Kidney (tissue), 14 donors: Measurements from ENCODE around the gene HERC4. TPM values are rescaled to one million over a fixed set of nuclear protein-coding genes. Genes with fewer than 3 reads are reported as not detected.
A peak's percentile ranks its signal among the peaks of the same experiment; 100 is the strongest.

Source experiments
- DNase-seq, 5 donors: peaks; one replicate each; pipeline ENCODE4 v3.0.0-alpha.2; 2013 to 2020
- FAIRE-seq: peaks from 2 replicates; lab custom pipeline; 2012; peaks lifted over from hg19 to GRCh38; lab: Jason Lieb, UNC
- H3K27ac ChIP-seq, 2 donors: one replicate each; pipeline ENCODE4 v1.7.0; 2013; ENCODE audit warnings: low read depth in 2 of 2, low read length in 2 of 2, inconsistent platforms in 1 of 2
- H3K27me3 ChIP-seq: one replicate; pipeline ENCODE4 v1.7.1; 2013; ENCODE audit warnings: low read length, inconsistent platforms; ENCODE audit not compliant: control insufficient read depth, insufficient read depth
- H3K36me3 ChIP-seq, 3 donors: one replicate each; pipeline versions ENCODE4 v1.7.0 to v1.7.1; 2013; ENCODE audit warnings: low read length in 3 of 3, control low read depth in 1 of 3, inconsistent platforms in 1 of 3; ENCODE audit not compliant: insufficient read depth in 3 of 3, control insufficient read depth in 2 of 3
- H3K4me1 ChIP-seq, 3 donors: one replicate each; pipeline versions ENCODE4 v1.7.0 to v1.7.1; 2013; ENCODE audit warnings: low read length in 3 of 3, inconsistent platforms in 1 of 3, low read depth in 1 of 3; ENCODE audit not compliant: control insufficient read depth in 2 of 3, insufficient read depth in 2 of 3
- H3K4me3 ChIP-seq, 3 donors: one replicate each; pipeline versions ENCODE4 v1.7.0 to v1.8.1; 2013; ENCODE audit warnings: low read length in 3 of 3, control low read depth in 1 of 3, inconsistent platforms in 1 of 3
- H3K9ac ChIP-seq, 3 donors: one replicate each; pipeline versions ENCODE4 v1.7.0 to v1.7.1; 2013; ENCODE audit warnings: low read length in 3 of 3, control low read depth in 1 of 3, inconsistent platforms in 1 of 3
- H3K9me3 ChIP-seq, 3 donors: one replicate each; pipeline versions ENCODE4 v1.7.0 to v1.7.1; 2013; ENCODE audit warnings: low read length in 3 of 3, control low read depth in 1 of 3, inconsistent platforms in 1 of 3; ENCODE audit not compliant: control insufficient read depth in 2 of 3, insufficient read depth in 1 of 3
- CTCF ChIP-seq: IDR thresholded peaks from 3 replicates; pipeline ENCODE4 v1.5.1; 2012; ENCODE audit warnings: mild to moderate bottlenecking, moderate library complexity, borderline replicate concordance; ENCODE audit not compliant: insufficient read depth; ENCODE audit errors: extremely low read depth
- intact Hi-C: fragments of 100-400 bp; cut with DNase I; formaldehyde crosslinking; loops from one replicate; pipeline ENCODE4 v1.11.1; 2022
- polyA plus RNA-seq: library from polyadenylated mRNA; stranded (reverse); fragments of 350-450 nt; fragmentation: Illumina TruSeq; extraction: RNeasy Lipid Tissue Mini Kit (QIAGEN cat#74804); gene quantifications from one replicate; pipeline ENCODE4 v1.2.3, GENCODE V29; 2014; ENCODE audit warnings: low read depth, low replicate concordance; ENCODE audit not compliant: insufficient read depth
- total RNA-seq: library from RNA; stranded (reverse); fragmentation: NEBNext Ultra II Directional; extraction: Animal tissue kit (Norgen Biotek cat#: 25700); gene quantifications from one replicate; pipeline ENCODE4 v1.2.1, GENCODE V29; 2021
- donor health status: control.
- donor health status: control.
- donor health status: control.
- donor health status: control.
- donor health status: control.
- donor health status: DM: yes; HTN: yes; CAD: no.
- donor health status: Normal renal cell carcinoma (clear cell type).

HERC4 gene
- total and polyA plus RNA-seq, 2 donors from 2014 or later, result 13.3 to 47.1 TPM

GRCh38 chr10:68090586-68090985, 15.5 kb upstream of the HERC4 start:
- no peaks in the 10 kb centered on the region for H3K27me3 ChIP-seq
- H3K4me1 ChIP-seq, result no peaks in the 10 kb centered on the region
- no peaks in the 10 kb centered on the region for H3K36me3 ChIP-seq
- H3K4me3 ChIP-seq, result no peak overlapping the region
- FAIRE-seq, result no peak
- H3K27ac ChIP-seq, result no peak overlapping the region
- no peak for TF ChIP-seq CTCF
- no peak overlapping the region for H3K9ac ChIP-seq
- DNase-seq, result no peak
- no peaks in the 10 kb centered on the region for H3K9me3 ChIP-seq
- intact Hi-C loops, result no loop called here

DNA sequence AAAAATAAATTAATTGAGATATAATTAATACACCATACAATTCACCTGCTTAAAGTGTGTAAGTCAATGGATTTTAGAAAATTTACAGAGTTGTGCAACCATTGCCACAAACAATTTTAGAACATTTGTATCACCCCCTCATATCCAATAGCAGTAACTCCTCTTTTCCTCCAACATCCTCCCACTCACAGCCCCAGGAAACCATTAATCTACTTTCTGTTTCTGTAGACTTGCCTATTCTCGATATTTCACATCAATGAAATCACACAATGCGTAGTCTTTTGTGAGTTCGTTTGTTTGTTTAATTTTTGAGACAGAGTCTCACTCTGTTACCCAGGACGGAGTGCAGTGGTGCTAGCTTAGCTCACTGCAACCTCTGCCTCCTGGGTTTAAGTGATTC, 13.7 kb upstream of the HERC4 start:
- Histone ChIP-seq H3K4me3 (no peak overlapping the region), H3K27me3 (no peaks in the 10 kb centered on the region), H3K4me1 (no peaks in the 10 kb centered on the region), H3K9me3 (no peaks in the 10 kb centered on the region), H3K9ac (no peak overlapping the region), H3K27ac (no peak overlapping the region), H3K36me3 (no peaks in the 10 kb centered on the region)
- no peak for TF ChIP-seq CTCF
- intact Hi-C loops, result no loop called here
- DNase-seq (peak in 1 of 5 donors; percentile 8), FAIRE-seq (no peak)

DNA sequence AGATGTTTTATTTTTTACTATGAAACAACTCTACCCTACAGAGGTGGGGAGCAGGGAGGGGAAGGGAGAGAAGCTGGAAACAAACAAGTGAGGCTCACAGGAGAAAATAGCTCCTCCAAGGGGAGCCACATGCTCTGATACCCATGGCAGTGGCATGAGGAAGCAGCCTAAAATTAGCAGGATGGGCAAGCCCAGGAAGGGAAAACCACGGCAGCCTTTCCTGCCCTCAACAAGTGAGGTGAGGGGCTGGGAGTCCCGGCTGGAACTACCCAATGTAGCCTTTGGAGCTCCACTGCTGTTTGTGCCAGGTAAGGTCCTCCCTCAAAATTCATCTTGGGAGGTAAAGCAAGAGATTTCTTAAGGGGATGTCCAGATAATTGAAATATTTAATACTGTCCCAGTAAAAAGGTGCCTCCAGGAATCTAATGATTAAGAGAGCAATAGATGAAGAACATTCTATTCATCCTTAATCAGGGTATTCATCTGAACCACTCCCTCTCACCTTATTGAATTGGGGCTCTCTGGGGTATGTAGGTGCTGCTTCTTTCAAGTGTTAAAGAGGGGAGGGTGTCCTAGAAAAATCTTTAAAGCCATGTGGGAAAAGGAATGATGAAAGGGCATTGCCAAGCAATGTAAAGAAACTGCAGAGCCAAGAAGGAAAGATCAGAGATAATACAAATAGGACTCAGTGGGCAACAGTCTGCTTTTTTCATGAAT, 12.8 kb upstream of the HERC4 start:
- FAIRE-seq, result no peak
- Histone ChIP-seq H3K4me3 (no peak overlapping the region), H3K9ac (no peak overlapping the region), H3K4me1 (no peaks in the 10 kb centered on the region), H3K36me3 (no peaks in the 10 kb centered on the region), H3K27ac (no peak overlapping the region), H3K9me3 (no peaks in the 10 kb centered on the region), H3K27me3 (no peaks in the 10 kb centered on the region)
- intact Hi-C loops, result no loop called here
- DNase-seq, result no peak
- TF ChIP-seq CTCF, result no peak
